HepG2 (cell line): ENCODE measurements around the gene DDX54. TPM values are rescaled to one million over a fixed set of nuclear protein-coding genes. Genes with fewer than 3 reads are reported as not detected.
"Not testable (repeated sequence)": the region's sequence is repeated elsewhere in the genome, so short reads cannot be mapped to it uniquely, and the experiment has no call there.

Experiments
- ATAC-seq: fragments of 200-7000 bp; cut with Tn5 transposase; 3 replicates; pipeline ENCODE4 v1.9.1; 2020; ENCODE audit warnings: mild to moderate bottlenecking, moderate library complexity
- BruUV-seq: library from RNA; stranded (reverse); fragments of 400-500 nt; replicated peaks from 2 replicates; lab custom pipeline; 2021; lab: Mats Ljungman, UMichigan
- CTCF ChIA-PET: fragments of 300-600 bp; formaldehyde crosslinking; extraction: SDS; loops from one replicate; lab custom pipeline; 2021; ENCODE audit warnings: low total read pairs, inconsistent platforms, low intra/inter-chr PET ratio; lab: Yijun Ruan, JAX
- POLR2A ChIA-PET: fragments of 350-600 bp; sonication (Branson Sonifier 250); formaldehyde crosslinking; loops from one replicate; lab custom pipeline; 2020; ENCODE audit warnings: antibody characterized with exemption, inconsistent platforms; lab: Yijun Ruan, JAX
- DNase-seq: peaks from one replicate; pipeline ENCODE4 v3.0.0-alpha.2; 2015; ENCODE audit warnings: low spot score
- FAIRE-seq: peaks from 3 replicates; lab custom pipeline; 2011; peaks lifted over from hg19 to GRCh38; lab: Jason Lieb, UNC
- H2AFZ ChIP-seq: one replicate; pipeline ENCODE4 v1.6.1; 2011; ENCODE audit warnings: low read length, inconsistent platforms
- H3K27ac ChIP-seq: fragments of 300-600 bp; 3 replicates; pipeline ENCODE4 v1.8.0; 2011; ENCODE audit warnings: mixed run types, mild to moderate bottlenecking, mixed read lengths, low read length, inconsistent platforms; ENCODE audit not compliant: insufficient read depth; ENCODE audit errors: extremely low read length
- H3K27me3 ChIP-seq, 2 experiments: fragments of 200-600 bp in 1 of 2; 2 replicates in 1 of 2; 3 replicates in 1 of 2; pipeline versions ENCODE4 v1.6.0 to v1.8.0; 2011; ENCODE audit warnings: low read length in 2 of 2, mild to moderate bottlenecking in 2 of 2, moderate library complexity in 2 of 2, inconsistent platforms in 1 of 2; ENCODE audit not compliant: insufficient read depth in 2 of 2, control insufficient read depth in 1 of 2
- H3K36me3 ChIP-seq, 2 experiments: fragments of 200-600 bp in 1 of 2; replicated peaks in 1 of 2; 2 replicates in 1 of 2; 3 replicates in 1 of 2; pipeline versions ENCODE4 v1.5.1 to v1.8.0; 2011; ENCODE audit warnings: low read length in 2 of 2, inconsistent platforms in 1 of 2; ENCODE audit not compliant: insufficient read depth in 2 of 2, control insufficient read depth in 1 of 2
- H3K4me1 ChIP-seq: 2 replicates; pipeline ENCODE4 v1.5.1; 2012; ENCODE audit warnings: low read length, inconsistent platforms; ENCODE audit not compliant: insufficient read depth
- H3K4me2 ChIP-seq: 2 replicates; pipeline ENCODE4 v1.6.0; 2011; ENCODE audit warnings: low read depth, low read length, inconsistent platforms
- H3K4me3 ChIP-seq, 3 experiments: fragments of 200-600 bp in 1 of 3; sonication (generic), shearing (Covaris generic) in 1 of 3; replicated peaks in 1 of 3; 2 replicates each; pipeline ENCODE4 v1.5.1; 2011 to 2016; ENCODE audit warnings: low read length in 3 of 3, inconsistent platforms in 2 of 3, low read depth in 2 of 3, mild to moderate bottlenecking in 2 of 3, control low read depth in 1 of 3, mixed read lengths in 1 of 3; ENCODE audit not compliant: insufficient read depth in 1 of 3
- H3K79me2 ChIP-seq: one replicate; pipeline ENCODE4 v1.6.1; 2011; ENCODE audit warnings: low read length, inconsistent platforms; ENCODE audit not compliant: insufficient read depth
- H3K9ac ChIP-seq: 2 replicates; pipeline ENCODE4 v1.6.0; 2011; ENCODE audit warnings: mild to moderate bottlenecking, low read depth, low read length, inconsistent platforms; ENCODE audit not compliant: insufficient read depth
- H3K9me3 ChIP-seq: 2 replicates; pipeline ENCODE4 v1.5.1; 2012; ENCODE audit warnings: mild to moderate bottlenecking, low read length
- H4K20me1 ChIP-seq: 2 replicates; pipeline ENCODE4 v1.6.0; 2011; ENCODE audit warnings: inconsistent platforms, mild to moderate bottlenecking, low read length, moderate library complexity; ENCODE audit not compliant: insufficient read depth
- KAT7 ChIP-seq: IDR thresholded peaks from 2 replicates; pipeline ENCODE4 v1.6.1; 2018; ENCODE audit warnings: borderline replicate concordance, missing compliant biosample characterization
- MXI1 ChIP-seq: IDR thresholded peaks from 3 replicates; pipeline ENCODE4 v1.6.1; 2012; ENCODE audit warnings: low read depth, low read length, inconsistent platforms, borderline replicate concordance
- NFIC ChIP-seq: IDR thresholded peaks from 2 replicates; pipeline ENCODE4 v1.6.1; 2012; ENCODE audit warnings: mild to moderate bottlenecking, low read length, inconsistent platforms
- NR3C1 ChIP-seq: sonication (generic); formaldehyde crosslinking; IDR thresholded peaks from 2 replicates; pipeline ENCODE4 v1.4.0; 2020; ENCODE audit warnings: missing genetic modification reagents
- RNF2 ChIP-seq: fragments of 450-650 bp; conservative IDR thresholded peaks from 2 replicates; pipeline ENCODE4 v1.6.1; 2016; ENCODE audit warnings: low read depth
- SMAD9 ChIP-seq: sonication (generic); formaldehyde crosslinking; IDR thresholded peaks from 2 replicates; pipeline ENCODE4 v1.5.1; 2020; ENCODE audit warnings: mild to moderate bottlenecking, missing genetic modification reagents
- SP4 ChIP-seq: sonication (generic); formaldehyde crosslinking; IDR thresholded peaks from 2 replicates; pipeline ENCODE4 v1.8.1; 2023; ENCODE audit warnings: mild to moderate bottlenecking, missing genetic modification reagents
- SRSF1 ChIP-seq: fragments of 200-400 bp; formaldehyde crosslinking; optimal IDR thresholded peaks from 2 replicates; pipeline ENCODE3; 2017; ENCODE audit warnings: mild to moderate bottlenecking, low read depth, low read length, moderate library complexity
- ZNF101 ChIP-seq: sonication (generic); formaldehyde crosslinking; IDR thresholded peaks from 2 replicates; pipeline ENCODE4 v1.4.0; 2020; ENCODE audit warnings: mild to moderate bottlenecking, low read depth, missing genetic modification reagents, borderline replicate concordance
- ZNF234 ChIP-seq: sonication (generic); formaldehyde crosslinking; conservative IDR thresholded peaks from 2 replicates; pipeline ENCODE4 v1.5.1; 2020; ENCODE audit warnings: mild to moderate bottlenecking, missing genetic modification reagents
- ZNF362 ChIP-seq: sonication (generic); formaldehyde crosslinking; IDR thresholded peaks from 2 replicates; pipeline ENCODE4 v1.4.0; 2020; ENCODE audit warnings: missing genetic modification reagents, mild to moderate bottlenecking, borderline replicate concordance
- ZNF468 ChIP-seq: sonication (generic); formaldehyde crosslinking; IDR thresholded peaks from 2 replicates; pipeline ENCODE4 v1.8.0; 2022; ENCODE audit warnings: mild to moderate bottlenecking, moderate library complexity, missing genetic modification reagents
- ZNF484 ChIP-seq: sonication (generic); formaldehyde crosslinking; IDR thresholded peaks from 2 replicates; pipeline ENCODE4 v1.5.1; 2020; ENCODE audit warnings: mild to moderate bottlenecking, low read depth, missing genetic modification reagents, borderline replicate concordance
- WGBS: methylation state at CpG from one replicate; pipeline ENCODE4 v1.1.6; 2017; ENCODE audit warnings: low lambda C conversion rate; 5-methylcytosine and 5-hydroxymethylcytosine counted together
- in situ Hi-C: cut with HindIII; loops from 2 replicates; pipeline ENCODE4 v1.10.0; 2017; ENCODE audit warnings: low pct_unique_long_range_greater_than_20kb; ENCODE audit not compliant: extremely low pct_ligation_motif_present
- intact Hi-C: fragments of 100-400 bp; cut with micrococcal nuclease; formaldehyde crosslinking; loops from one replicate; pipeline ENCODE4 v1.10.0; 2022; ENCODE audit not compliant: unreplicated experiment
- polyA plus RNA-seq, 8 experiments: library from polyadenylated mRNA; depleted of rRNA in 3 of 8; stranded (reverse) in 7 of 8; unstranded in 1 of 8; fragments of >200 nt; fragmentation: Illumina TruSeq in 4 of 8; extraction: Trizol in 4 of 8; gene quantifications; 2 replicates each; pipeline versions ENCODE4 v1.2.1 to v1.2.3, GENCODE V29; 2011 to 2016; ENCODE audit warnings: low read depth in 4 of 8, missing spikeins in 1 of 8, mixed read lengths in 1 of 8; ENCODE audit not compliant: insufficient read depth in 1 of 8
- total RNA-seq, 5 experiments: library from RNA; depleted of rRNA; stranded (reverse); fragments of >200 nt; fragmentation: Illumina TruSeq; extraction: Trizol; gene quantifications; 2 replicates each; pipeline ENCODE4 v1.2.3, GENCODE V29; 2016; ENCODE audit warnings: low read depth in 1 of 5
- TF ChIP-seq, protein P1 (sequence below): sonication (generic); formaldehyde crosslinking; IDR thresholded peaks from 2 replicates; pipeline ENCODE4 v1.4.0; 2020; ENCODE audit warnings: mild to moderate bottlenecking, missing genetic modification reagents, borderline replicate concordance

The DDX54 gene
- total and polyA plus RNA-seq, 2 of the 13 experiments (the other 11 are each of a cell fraction or from before 2014, with no cell fraction given) = 59.7 to 61.1 TPM

DNA sequence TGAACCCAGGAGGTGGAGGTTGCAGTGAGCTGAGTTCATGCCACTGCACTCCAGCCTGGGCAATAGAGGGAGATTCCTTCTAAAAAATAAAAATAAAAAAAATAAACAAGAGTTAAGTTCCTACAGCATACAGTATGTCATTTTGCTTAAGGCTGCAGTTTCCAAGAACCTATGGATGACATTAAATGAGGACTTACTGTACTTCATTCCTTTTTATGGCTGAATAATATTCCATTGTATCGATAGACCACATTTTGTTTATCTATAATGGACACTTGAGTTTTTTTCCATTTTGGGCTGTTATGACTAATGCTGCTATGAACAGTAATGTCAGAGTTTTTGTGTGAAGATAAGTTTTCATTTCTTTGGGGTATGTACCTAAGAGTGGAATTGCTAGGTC lies 67.1 kb downstream of the DDX54 start:
- Histone ChIP-seq H3K36me3 (no peaks in the 10 kb centered on the region), H2AFZ (no peak overlapping the region), H3K4me1 (no peaks in the 10 kb centered on the region), H3K9ac (no peak overlapping the region), H3K79me2 (no peaks in the 10 kb centered on the region), H3K27ac (no peak overlapping the region), H4K20me1 (no peaks in the 10 kb centered on the region), H3K4me2 (no peak overlapping the region), H3K27me3 (peaks cover 0 to 12% of the 10 kb centered on the region in 2 experiments; a peak in 1 of 5 replicates), H3K9me3 (no peaks in the 10 kb centered on the region), H3K4me3 (no peak overlapping the region)
- WGBS = 41% methylated on average over 1 of the region's 1 CpG
- POLR2A ChIA-PET = no interaction called here
- ATAC-seq (no peak), DNase-seq (no peak), FAIRE-seq (no peak)
- CTCF ChIA-PET = no interaction called here
- TF ChIP-seq ZNF101 (CRISPR knock-in tag) = no peak
- no peak for TF ChIP-seq SRSF1
- TF ChIP-seq ZNF484 (CRISPR knock-in tag) = no peak
- no peak for TF ChIP-seq SMAD9
- TF ChIP-seq NR3C1 = no peak
- TF ChIP-seq ZNF362 = no peak
- TF ChIP-seq SP4 = no peak
- TF ChIP-seq, protein P1, sequence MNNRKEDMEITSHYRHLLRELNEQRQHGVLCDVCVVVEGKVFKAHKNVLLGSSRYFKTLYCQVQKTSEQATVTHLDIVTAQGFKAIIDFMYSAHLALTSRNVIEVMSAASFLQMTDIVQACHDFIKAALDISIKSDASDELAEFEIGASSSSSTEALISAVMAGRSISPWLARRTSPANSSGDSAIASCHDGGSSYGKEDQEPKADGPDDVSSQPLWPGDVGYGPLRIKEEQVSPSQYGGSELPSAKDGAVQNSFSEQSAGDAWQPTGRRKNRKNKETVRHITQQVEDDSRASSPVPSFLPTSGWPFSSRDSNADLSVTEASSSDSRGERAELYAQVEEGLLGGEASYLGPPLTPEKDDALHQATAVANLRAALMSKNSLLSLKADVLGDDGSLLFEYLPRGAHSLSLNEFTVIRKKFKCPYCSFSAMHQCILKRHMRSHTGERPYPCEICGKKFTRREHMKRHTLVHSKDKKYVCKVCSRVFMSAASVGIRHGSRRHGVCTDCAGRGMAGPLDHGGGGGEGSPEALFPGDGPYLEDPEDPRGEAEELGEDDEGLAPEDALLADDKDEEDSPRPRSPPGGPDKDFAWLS (CRISPR knock-in tag) = no peak
- no peak for TF ChIP-seq NFIC
- no peak for TF ChIP-seq ZNF234 (CRISPR knock-in tag)
- TF ChIP-seq RNF2 = no peak
- no peak for TF ChIP-seq ZNF468
- TF ChIP-seq KAT7 (CRISPR knock-in tag) = no peak
- TF ChIP-seq MXI1 = no peak
- in situ Hi-C loops (no loop called here), intact Hi-C loops (no loop called here)
- BruUV-seq = no TSS peak

GRCh38 chr12:113117684-113118083 lies 67.6 kb downstream of the DDX54 start:
- H2AFZ ChIP-seq, ATAC-seq, H3K4me1 ChIP-seq, in situ Hi-C loops, H3K4me2 ChIP-seq, H3K36me3 ChIP-seq, POLR2A ChIA-PET, CTCF ChIA-PET, H3K27ac ChIP-seq, H3K4me3 ChIP-seq, BruUV-seq, DNase-seq, H3K9ac ChIP-seq, FAIRE-seq, H3K9me3 ChIP-seq, intact Hi-C loops, H4K20me1 ChIP-seq, H3K79me2 ChIP-seq: not testable (repeated sequence)
- H3K27me3 ChIP-seq = peaks cover 0 to 12% of the 10 kb centered on the region in 2 experiments; a peak in 1 of 5 replicates
- WGBS = 14% methylated on average over 8 of the region's 8 CpGs
